Mammary epithelial cell (primary cell): Measurements from ENCODE around the gene ARL4D.

ENCODE experiments used
- EZH2 ChIP-seq: IDR thresholded peaks from 2 replicates; pipeline ENCODE4 v1.6.1; 2012; ENCODE audit warnings: low read length, inconsistent platforms, borderline replicate concordance
- TF ChIP-seq, protein P1 (sequence below), 2 donors: IDR thresholded peaks in 1 of 2; conservative IDR thresholded peaks in 1 of 2; 2 replicates each; pipeline ENCODE4 v1.5.1; 2011 to 2012; ENCODE audit warnings: inconsistent platforms in 2 of 2, low read length in 2 of 2, mild to moderate bottlenecking in 2 of 2, control low read depth in 1 of 2, low read depth in 1 of 2; ENCODE audit not compliant: insufficient read depth in 1 of 2; ENCODE audit errors: extremely low read depth in 1 of 2

- TF ChIP-seq EZH2, result no peak
- TF ChIP-seq, protein P1, sequence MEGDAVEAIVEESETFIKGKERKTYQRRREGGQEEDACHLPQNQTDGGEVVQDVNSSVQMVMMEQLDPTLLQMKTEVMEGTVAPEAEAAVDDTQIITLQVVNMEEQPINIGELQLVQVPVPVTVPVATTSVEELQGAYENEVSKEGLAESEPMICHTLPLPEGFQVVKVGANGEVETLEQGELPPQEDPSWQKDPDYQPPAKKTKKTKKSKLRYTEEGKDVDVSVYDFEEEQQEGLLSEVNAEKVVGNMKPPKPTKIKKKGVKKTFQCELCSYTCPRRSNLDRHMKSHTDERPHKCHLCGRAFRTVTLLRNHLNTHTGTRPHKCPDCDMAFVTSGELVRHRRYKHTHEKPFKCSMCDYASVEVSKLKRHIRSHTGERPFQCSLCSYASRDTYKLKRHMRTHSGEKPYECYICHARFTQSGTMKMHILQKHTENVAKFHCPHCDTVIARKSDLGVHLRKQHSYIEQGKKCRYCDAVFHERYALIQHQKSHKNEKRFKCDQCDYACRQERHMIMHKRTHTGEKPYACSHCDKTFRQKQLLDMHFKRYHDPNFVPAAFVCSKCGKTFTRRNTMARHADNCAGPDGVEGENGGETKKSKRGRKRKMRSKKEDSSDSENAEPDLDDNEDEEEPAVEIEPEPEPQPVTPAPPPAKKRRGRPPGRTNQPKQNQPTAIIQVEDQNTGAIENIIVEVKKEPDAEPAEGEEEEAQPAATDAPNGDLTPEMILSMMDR (conservative IDR thresholded peaks at IDR 0.05 in 1 of 2, IDR thresholded peaks at IDR 0.05 in 1 of 2; ENCODE audit: extremely low read depth in 1 of 2, insufficient read depth in 1 of 2, low read depth in 1 of 2, low read length in 2 of 2), result peak in 1 of 2 donors; percentile 42
These were observed 29.9 kb upstream of the ARL4D start for GRCh38 chr17:43368740-43369506.
